Mononuclear cell (primary cell): ENCODE results near the gene POLL. TPM values are rescaled to one million over a fixed set of nuclear protein-coding genes. Genes with fewer than 3 reads are reported as not detected.
A peak's percentile ranks its signal among the peaks of the same experiment; 100 is the strongest.

Source experiments
- H3K27me3 ChIP-seq: 2 replicates; pipeline ENCODE4 v1.6.0; 2011; ENCODE audit warnings: low read length, control low read depth; ENCODE audit not compliant: insufficient read depth
- H3K4me1 ChIP-seq: 2 replicates; pipeline ENCODE4 v1.5.1; 2011; ENCODE audit warnings: mild to moderate bottlenecking, low read length, control low read depth; ENCODE audit not compliant: insufficient read depth
- H3K4me3 ChIP-seq: 2 replicates; pipeline ENCODE4 v1.5.1; 2011; ENCODE audit warnings: mild to moderate bottlenecking, low read length, moderate library complexity
- H3K9me3 ChIP-seq: 2 replicates; pipeline ENCODE4 v1.5.1; 2011; ENCODE audit warnings: low read depth, mild to moderate bottlenecking, control low read depth, low read length
- total RNA-seq: library from RNA; depleted of rRNA; stranded (reverse); fragments of >200 nt; gene quantifications from one replicate; pipeline ENCODE4 v1.2.3, GENCODE V29; 2012

POLL gene
- total RNA-seq, 1 donor: 10.3 TPM

- peaks cover 32% of the 10 kb centered on the region for H3K27me3 ChIP-seq
- no peak overlapping the region for H3K4me3 ChIP-seq
- no peaks in the 10 kb centered on the region for H3K9me3 ChIP-seq
- peaks cover 23% of the 10 kb centered on the region for H3K4me1 ChIP-seq
Observed at GRCh38 chr10:101571271-101571925, 16.7 kb downstream of the POLL start.

GRCh38 chr10:101570428-101571270, 17.4 kb downstream of the POLL start:
- no peaks in the 10 kb centered on the region for H3K9me3 ChIP-seq
- peaks cover 23% of the 10 kb centered on the region for H3K4me1 ChIP-seq
- peak overlapping the region; percentile 46 for H3K4me3 ChIP-seq
- H3K27me3 ChIP-seq: peaks cover 39% of the 10 kb centered on the region

GRCh38 chr10:101569622-101570427, 18.2 kb downstream of the POLL start:
- Histone ChIP-seq H3K4me1 (peaks cover 23% of the 10 kb centered on the region), H3K27me3 (peaks cover 46% of the 10 kb centered on the region), H3K4me3 (peak overlapping the region; percentile 46), H3K9me3 (no peaks in the 10 kb centered on the region)

- Histone ChIP-seq H3K4me3 (no peak overlapping the region), H3K9me3 (no peaks in the 10 kb centered on the region), H3K27me3 (peaks cover 46% of the 10 kb centered on the region), H3K4me1 (peaks cover 23% of the 10 kb centered on the region)
Observed at GRCh38 chr10:101569323-101569621, 18.8 kb downstream of the POLL start.

GRCh38 chr10:101568054-101568745, 19.9 kb downstream of the POLL start:
- Histone ChIP-seq H3K4me3 (no peak overlapping the region), H3K27me3 (peaks cover 46% of the 10 kb centered on the region), H3K4me1 (peaks cover 23% of the 10 kb centered on the region), H3K9me3 (no peaks in the 10 kb centered on the region)

GRCh38 chr10:101567165-101568006, 20.7 kb downstream of the POLL start:
- H3K4me1 ChIP-seq: peaks cover 23% of the 10 kb centered on the region
- no peak overlapping the region for H3K4me3 ChIP-seq
- H3K9me3 ChIP-seq: no peaks in the 10 kb centered on the region
- H3K27me3 ChIP-seq: peaks cover 46% of the 10 kb centered on the region

- H3K9me3 ChIP-seq: no peaks in the 10 kb centered on the region
- H3K4me3 ChIP-seq: no peak overlapping the region
- peaks cover 23% of the 10 kb centered on the region for H3K4me1 ChIP-seq
- peaks cover 46% of the 10 kb centered on the region for H3K27me3 ChIP-seq
Observed at GRCh38 chr10:101566333-101567164, 21.5 kb downstream of the POLL start.

- Histone ChIP-seq H3K4me3 (no peak overlapping the region), H3K4me1 (peaks cover 20% of the 10 kb centered on the region), H3K27me3 (peaks cover 46% of the 10 kb centered on the region), H3K9me3 (no peaks in the 10 kb centered on the region)
Observed at GRCh38 chr10:101565936-101566332, 22.1 kb downstream of the POLL start.

- H3K27me3 ChIP-seq: peaks cover 46% of the 10 kb centered on the region
- H3K9me3 ChIP-seq: no peaks in the 10 kb centered on the region
- no peak overlapping the region for H3K4me3 ChIP-seq
- peaks cover 15% of the 10 kb centered on the region for H3K4me1 ChIP-seq
Observed at GRCh38 chr10:101565370-101565900, 22.6 kb downstream of the POLL start.

- Histone ChIP-seq H3K27me3 (peaks cover 42% of the 10 kb centered on the region), H3K4me1 (peaks cover 7% of the 10 kb centered on the region), H3K4me3 (no peak overlapping the region), H3K9me3 (no peaks in the 10 kb centered on the region)
Observed at GRCh38 chr10:101564490-101564991, 23.5 kb downstream of the POLL start.

GRCh38 chr10:101563497-101564040, 24.5 kb downstream of the POLL start:
- Histone ChIP-seq H3K4me1 (peaks cover 3% of the 10 kb centered on the region), H3K9me3 (no peaks in the 10 kb centered on the region), H3K27me3 (peaks cover 36% of the 10 kb centered on the region), H3K4me3 (no peak overlapping the region)

- H3K4me3 ChIP-seq: no peak overlapping the region
- H3K4me1 ChIP-seq: peaks cover 8% of the 10 kb centered on the region
- peaks cover 30% of the 10 kb centered on the region for H3K27me3 ChIP-seq
- no peaks in the 10 kb centered on the region for H3K9me3 ChIP-seq
Observed at GRCh38 chr10:101563007-101563406, 25.1 kb downstream of the POLL start.

- Histone ChIP-seq H3K4me3 (no peak overlapping the region), H3K9me3 (no peaks in the 10 kb centered on the region), H3K27me3 (peaks cover 22% of the 10 kb centered on the region), H3K4me1 (peaks cover 9% of the 10 kb centered on the region)
Observed at GRCh38 chr10:101562231-101562630, 25.8 kb downstream of the POLL start.
